ENCODE data around the gene RPL18.

DNA sequence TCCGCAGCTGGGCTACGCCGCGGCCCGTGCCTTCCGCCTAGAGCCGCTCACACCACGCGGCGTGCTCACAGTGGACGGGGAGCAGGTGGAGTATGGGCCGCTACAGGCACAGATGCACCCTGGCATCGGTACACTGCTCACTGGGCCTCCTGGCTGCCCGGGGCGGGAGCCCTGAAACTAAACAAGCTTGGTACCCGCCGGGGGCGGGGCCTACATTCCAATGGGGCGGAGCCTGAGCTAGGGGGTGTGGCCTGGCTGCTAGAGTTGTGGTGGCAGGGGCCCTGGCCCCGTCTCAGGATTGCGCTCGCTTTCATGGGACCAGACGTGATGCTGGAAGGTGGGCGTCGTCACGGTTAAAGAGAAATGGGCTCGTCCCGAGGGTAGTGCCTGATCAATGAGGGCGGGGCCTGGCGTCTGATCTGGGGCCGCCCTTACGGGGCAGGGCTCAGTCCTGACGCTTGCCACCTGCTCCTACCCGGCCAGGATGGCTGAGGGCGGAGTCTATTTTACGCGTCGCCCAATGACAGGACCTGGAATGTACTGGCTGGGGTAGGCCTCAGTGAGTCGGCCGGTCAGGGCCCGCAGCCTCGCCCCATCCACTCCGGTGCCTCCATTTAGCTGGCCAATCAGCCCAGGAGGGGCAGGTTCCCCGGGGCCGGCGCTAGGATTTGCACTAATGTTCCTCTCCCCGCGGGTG is 10.8 kb upstream of the RPL18 start:
- TF ChIP-seq, protein P1, sequence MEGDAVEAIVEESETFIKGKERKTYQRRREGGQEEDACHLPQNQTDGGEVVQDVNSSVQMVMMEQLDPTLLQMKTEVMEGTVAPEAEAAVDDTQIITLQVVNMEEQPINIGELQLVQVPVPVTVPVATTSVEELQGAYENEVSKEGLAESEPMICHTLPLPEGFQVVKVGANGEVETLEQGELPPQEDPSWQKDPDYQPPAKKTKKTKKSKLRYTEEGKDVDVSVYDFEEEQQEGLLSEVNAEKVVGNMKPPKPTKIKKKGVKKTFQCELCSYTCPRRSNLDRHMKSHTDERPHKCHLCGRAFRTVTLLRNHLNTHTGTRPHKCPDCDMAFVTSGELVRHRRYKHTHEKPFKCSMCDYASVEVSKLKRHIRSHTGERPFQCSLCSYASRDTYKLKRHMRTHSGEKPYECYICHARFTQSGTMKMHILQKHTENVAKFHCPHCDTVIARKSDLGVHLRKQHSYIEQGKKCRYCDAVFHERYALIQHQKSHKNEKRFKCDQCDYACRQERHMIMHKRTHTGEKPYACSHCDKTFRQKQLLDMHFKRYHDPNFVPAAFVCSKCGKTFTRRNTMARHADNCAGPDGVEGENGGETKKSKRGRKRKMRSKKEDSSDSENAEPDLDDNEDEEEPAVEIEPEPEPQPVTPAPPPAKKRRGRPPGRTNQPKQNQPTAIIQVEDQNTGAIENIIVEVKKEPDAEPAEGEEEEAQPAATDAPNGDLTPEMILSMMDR (IDR thresholded peaks at IDR 0.05) = no peak
- TF ChIP-seq POLR2A (IDR thresholded peaks at IDR 0.05) = no peak

Data from lower leg skin (tissue), 3 donors.